Pancreas (tissue), 10 donors: ENCODE results near the gene UBE2Q1. TPM values are rescaled to one million over a fixed set of nuclear protein-coding genes. Genes with fewer than 3 reads are reported as not detected.

Source experiments
- ATAC-seq, 4 donors: fragments of 200-7000 bp; cut with Tn5 transposase; one replicate each; pipeline versions ENCODE4 v1.8.0 to v1.9.1; 2020; ENCODE audit warnings: mild to moderate bottlenecking in 4 of 4, moderate library complexity in 4 of 4
- DNase-seq, 6 donors: peaks; one replicate each; pipeline ENCODE4 v3.0.0-alpha.2; 2020
- FAIRE-seq: peaks from 2 replicates; lab custom pipeline; 2012; peaks lifted over from hg19 to GRCh38; lab: Jason Lieb, UNC
- H3K27ac ChIP-seq, 4 donors: fragments of 200-600 bp; sonication (generic); 1 replicate in 3 of 4; 2 replicates in 1 of 4; pipeline versions ENCODE4 v1.5.0 to v1.8.0; 2020
- H3K27me3 ChIP-seq, 4 donors: fragments of 200-600 bp; one replicate each; pipeline ENCODE4 v1.8.0; 2021
- H3K36me3 ChIP-seq, 3 donors: fragments of 200-600 bp; sonication (generic) in 1 of 3; one replicate each; pipeline versions ENCODE4 v1.5.0 to v1.8.0; 2020 to 2021
- H3K4me1 ChIP-seq, 3 donors: fragments of 200-600 bp; one replicate each; pipeline ENCODE4 v1.8.0; 2021
- H3K4me3 ChIP-seq, 4 donors: fragments of 200-600 bp; sonication (generic) in 2 of 4; one replicate each; pipeline versions ENCODE4 v1.5.0 to v1.8.0; 2020 to 2021
- H3K9me3 ChIP-seq, 4 donors: fragments of 200-600 bp; one replicate each; pipeline ENCODE4 v1.8.0; 2021
- WGBS, 2 donors: extraction: QIAGEN DNeasy Blood & Tissue Kit; methylation state at CpG; one replicate each; pipeline ENCODE4 v1.1.7; 2013; 5-methylcytosine and 5-hydroxymethylcytosine counted together
- intact Hi-C, 3 donors: fragments of 100-400 bp; cut with DNase I; formaldehyde crosslinking; loops; one replicate each; pipeline versions ENCODE4 v1.11.1 to v1.14.2; 2022
- polyA plus RNA-seq, 2 donors: library from polyadenylated mRNA; stranded (reverse); fragments of 200-250 nt; gene quantifications; one replicate each; pipeline ENCODE4 v1.2.3, GENCODE V29; 2013
- total RNA-seq, 6 donors: library from RNA; stranded (reverse); fragmentation: NEBNext Ultra II Directional in 4 of 6; extraction: Animal tissue kit (Norgen Biotek cat#: 25700) in 4 of 6; gene quantifications; one replicate each; pipeline versions ENCODE4 v1.2.1 to v1.2.4, GENCODE V29; 2021 to 2023
- TF ChIP-seq, protein P1 (sequence below), 4 donors: fragments of 200-600 bp; sonication (generic) in 3 of 4; IDR thresholded peaks; one replicate each; pipeline versions ENCODE4 v1.5.0 to v1.8.0; 2021; ENCODE audit warnings: antibody characterized with exemption in 4 of 4
- donor health status: healthy with polysubstance abuse.
- donor health status: DM: no; HTN: no; CAD: no; lungs with moderate emphysema.
- donor health status: DM: no; HTN: no; CAD: no.
- donor health status: control.
- donor health status: control.
- donor health status: Bipolar disorder and iron deficiency.
- donor health status: DM: yes; HTN: yes; CAD: no.
- donor health status: DM: no; HTN: no; CAD: no.
- donor health status: DM: no; HTN: no; CAD: no.
- donor health status: DM: yes; HTN: yes; CAD: no.

UBE2Q1 gene
- total and polyA plus RNA-seq, 8 donors: 22.3 to 52.2 (median 38.7) TPM

GRCh38 chr1:154586231-154586630, 27.8 kb upstream of the UBE2Q1 start:
- H3K4me3 ChIP-seq: no peak overlapping the region
- no peaks in the 10 kb centered on the region for H3K4me1 ChIP-seq
- H3K36me3 ChIP-seq: peaks cover 13 to 90% (median 83%) of the 10 kb centered on the region in 3 donors
- intact Hi-C loops: no loop called here
- TF ChIP-seq, protein P1, sequence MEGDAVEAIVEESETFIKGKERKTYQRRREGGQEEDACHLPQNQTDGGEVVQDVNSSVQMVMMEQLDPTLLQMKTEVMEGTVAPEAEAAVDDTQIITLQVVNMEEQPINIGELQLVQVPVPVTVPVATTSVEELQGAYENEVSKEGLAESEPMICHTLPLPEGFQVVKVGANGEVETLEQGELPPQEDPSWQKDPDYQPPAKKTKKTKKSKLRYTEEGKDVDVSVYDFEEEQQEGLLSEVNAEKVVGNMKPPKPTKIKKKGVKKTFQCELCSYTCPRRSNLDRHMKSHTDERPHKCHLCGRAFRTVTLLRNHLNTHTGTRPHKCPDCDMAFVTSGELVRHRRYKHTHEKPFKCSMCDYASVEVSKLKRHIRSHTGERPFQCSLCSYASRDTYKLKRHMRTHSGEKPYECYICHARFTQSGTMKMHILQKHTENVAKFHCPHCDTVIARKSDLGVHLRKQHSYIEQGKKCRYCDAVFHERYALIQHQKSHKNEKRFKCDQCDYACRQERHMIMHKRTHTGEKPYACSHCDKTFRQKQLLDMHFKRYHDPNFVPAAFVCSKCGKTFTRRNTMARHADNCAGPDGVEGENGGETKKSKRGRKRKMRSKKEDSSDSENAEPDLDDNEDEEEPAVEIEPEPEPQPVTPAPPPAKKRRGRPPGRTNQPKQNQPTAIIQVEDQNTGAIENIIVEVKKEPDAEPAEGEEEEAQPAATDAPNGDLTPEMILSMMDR (IDR thresholded peaks at IDR 0.05): no peak
- ATAC-seq: no peak
- FAIRE-seq: no peak
- H3K27ac ChIP-seq: no peak overlapping the region
- no peaks in the 10 kb centered on the region for H3K9me3 ChIP-seq
- 85 to 90% methylated on average over 10 of the region's 10 CpGs for WGBS, 2 donors
- no peak for DNase-seq
- H3K27me3 ChIP-seq: no peaks in the 10 kb centered on the region

- DNase-seq (no peak), FAIRE-seq (no peak), ATAC-seq (no peak)
- H3K27ac ChIP-seq: no peak overlapping the region
- peaks cover 19 to 74% (median 68%) of the 10 kb centered on the region in 3 donors for H3K36me3 ChIP-seq
- 89% methylated on average over 9 of the region's 9 CpGs for WGBS, 2 donors
- H3K4me1 ChIP-seq: no peaks in the 10 kb centered on the region
- H3K9me3 ChIP-seq: no peaks in the 10 kb centered on the region
- H3K4me3 ChIP-seq: no peak overlapping the region
- no peaks in the 10 kb centered on the region for H3K27me3 ChIP-seq
- TF ChIP-seq, protein P1 (IDR thresholded peaks at IDR 0.05): no peak
- intact Hi-C loops: no loop called here
Observed at GRCh38 chr1:154584267-154584994, 26.0 kb upstream of the UBE2Q1 start.

DNA sequence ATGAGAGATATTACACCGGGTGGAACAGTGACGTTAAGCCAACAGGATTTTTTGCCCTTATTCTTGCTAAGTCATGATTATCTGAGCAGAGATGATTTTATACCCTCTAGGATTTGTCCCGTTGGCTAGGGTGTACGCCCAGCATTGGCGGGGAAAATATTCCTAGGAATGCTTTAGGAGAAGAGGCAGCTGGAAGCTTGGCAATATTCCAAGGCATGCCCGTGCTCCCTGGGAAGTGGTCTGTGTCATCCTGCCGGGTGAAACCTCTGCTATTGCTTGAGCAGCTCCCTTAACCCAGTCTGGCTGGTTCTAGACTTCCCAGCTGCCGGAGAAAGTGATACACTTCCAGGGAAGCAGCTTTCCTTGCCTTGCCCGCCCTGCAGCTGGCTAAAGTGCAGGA, 25.3 kb upstream of the UBE2Q1 start:
- intact Hi-C loops: no loop called here
- Histone ChIP-seq H3K27ac (no peak overlapping the region), H3K9me3 (no peaks in the 10 kb centered on the region), H3K4me3 (no peak overlapping the region), H3K4me1 (no peaks in the 10 kb centered on the region), H3K36me3 (peaks cover 18 to 68% (median 61%) of the 10 kb centered on the region in 3 donors), H3K27me3 (no peaks in the 10 kb centered on the region)
- TF ChIP-seq, protein P1 (IDR thresholded peaks at IDR 0.05): no peak
- DNase-seq: no peak
- no peak for FAIRE-seq
- peak in 1 of 4 donors; percentile 22 for ATAC-seq
- 59 to 62% methylated on average over 9 of the region's 9 CpGs for WGBS, 2 donors

DNA sequence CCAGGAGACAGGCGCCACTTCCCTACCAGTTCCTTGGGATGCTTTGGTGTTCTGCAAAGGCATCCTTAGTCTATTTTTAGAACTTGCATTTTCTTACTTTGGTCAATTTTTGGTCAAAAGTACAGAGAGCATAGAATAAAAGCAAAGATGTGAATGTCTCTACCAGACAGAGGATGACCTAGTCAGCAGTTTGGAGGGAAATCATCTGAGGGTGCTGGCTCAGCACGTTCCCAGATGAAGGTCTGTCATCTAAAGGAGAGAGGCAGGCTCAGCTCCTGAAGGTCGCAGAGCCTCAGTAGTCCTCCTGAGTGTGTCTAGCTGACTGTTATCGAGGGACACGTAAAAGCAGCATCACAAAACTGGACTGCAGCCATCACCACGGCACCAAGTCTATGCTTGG, 24.4 kb upstream of the UBE2Q1 start:
- Histone ChIP-seq H3K9me3 (no peaks in the 10 kb centered on the region), H3K27me3 (no peaks in the 10 kb centered on the region), H3K36me3 (peaks cover 10 to 59% (median 52%) of the 10 kb centered on the region in 3 donors), H3K4me1 (no peaks in the 10 kb centered on the region), H3K27ac (no peak overlapping the region), H3K4me3 (no peak overlapping the region)
- no peak for FAIRE-seq
- intact Hi-C loops: no loop called here
- WGBS, 2 donors: 89 to 93% methylated on average over 6 of the region's 6 CpGs
- DNase-seq: no peak
- TF ChIP-seq, protein P1 (IDR thresholded peaks at IDR 0.05): no peak
- ATAC-seq: no peak

GRCh38 chr1:154581766-154582165, 23.3 kb upstream of the UBE2Q1 start:
- Histone ChIP-seq H3K4me3 (no peak overlapping the region), H3K4me1 (no peaks in the 10 kb centered on the region), H3K27me3 (no peaks in the 10 kb centered on the region), H3K36me3 (peaks cover 9 to 48% (median 41%) of the 10 kb centered on the region in 3 donors), H3K9me3 (no peaks in the 10 kb centered on the region), H3K27ac (no peak overlapping the region)
- DNase-seq: no peak
- no peak for FAIRE-seq
- intact Hi-C loops: no loop called here
- ATAC-seq: no peak
- 60 to 80% methylated on average over 3 of the region's 3 CpGs for WGBS, 2 donors
- TF ChIP-seq, protein P1 (IDR thresholded peaks at IDR 0.05): no peak
